HG02840 (cell line): ENCODE results near the gene OSTF1.

Source experiments
- ATAC-seq: cut with Tn5 transposase; IDR thresholded peaks from one replicate; pipeline ENCODE4 v1.9.1; 2021; ENCODE audit warnings: mild to moderate bottlenecking, moderate library complexity, moderate number of reproducible peaks; ENCODE audit not compliant: unreplicated experiment, low FRiP score

OSTF1 gene

GRCh38 chr9:75117564-75117963 is 29.2 kb downstream of the OSTF1 start:
- no peak for ATAC-seq

- ATAC-seq: no peak
Measured at GRCh38 chr9:75120686-75121085, 32.4 kb downstream of the OSTF1 start.

GRCh38 chr9:75121914-75122558 is 33.7 kb downstream of the OSTF1 start:
- no peak for ATAC-seq

- ATAC-seq: no peak
Measured at GRCh38 chr9:75123696-75124095, 35.4 kb downstream of the OSTF1 start.

GRCh38 chr9:75128535-75128934 is 40.2 kb downstream of the OSTF1 start:
- ATAC-seq: no peak

DNA sequence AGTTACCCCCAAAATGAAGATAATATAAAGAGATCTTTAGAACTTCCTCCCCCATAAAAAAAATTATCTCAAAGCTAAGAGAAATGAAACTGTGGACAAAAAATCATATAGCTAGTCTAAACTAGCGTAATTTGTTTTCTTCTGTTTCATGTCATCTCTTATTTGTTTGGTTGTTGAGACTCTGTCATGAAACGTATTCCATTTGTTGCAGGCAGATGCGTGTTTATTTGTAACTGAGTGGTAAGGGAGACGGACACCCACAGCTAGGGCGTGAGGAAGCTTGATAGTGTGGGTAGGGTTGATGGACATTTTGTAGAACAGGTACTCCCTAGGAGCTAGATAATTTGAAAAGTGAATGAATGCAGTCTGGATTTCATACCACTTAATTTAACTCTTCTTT is 41.9 kb downstream of the OSTF1 start:
- no peak for ATAC-seq

DNA sequence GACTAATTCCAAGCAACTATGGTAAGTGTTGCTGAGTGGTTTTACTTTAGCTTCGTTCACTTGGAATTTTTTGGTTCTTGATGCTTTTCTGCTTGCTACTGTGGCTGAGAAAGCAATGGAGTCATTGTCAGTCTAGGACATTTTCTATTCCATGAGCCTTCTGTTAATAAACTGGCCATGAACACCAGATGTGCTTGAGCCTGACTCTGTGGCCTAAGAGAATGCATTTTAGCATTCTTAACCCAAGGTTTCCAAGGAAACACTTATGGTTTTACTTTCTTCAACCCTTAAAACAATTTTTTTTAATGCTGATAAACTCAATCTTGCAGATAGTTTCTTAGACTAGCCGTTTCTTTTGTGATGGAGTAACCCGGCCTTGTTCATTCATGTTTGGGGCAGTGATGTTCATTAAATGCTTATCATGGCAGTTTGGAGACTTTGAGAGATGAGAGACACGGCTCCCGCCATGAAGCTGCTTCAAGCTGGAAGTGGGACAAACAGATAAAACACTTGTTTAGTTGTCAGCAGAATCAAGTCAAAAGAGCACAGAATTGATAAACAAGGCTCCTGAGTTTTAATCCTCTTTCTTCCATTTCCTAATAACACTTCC is 42.4 kb downstream of the OSTF1 start:
- ATAC-seq: no peak

DNA sequence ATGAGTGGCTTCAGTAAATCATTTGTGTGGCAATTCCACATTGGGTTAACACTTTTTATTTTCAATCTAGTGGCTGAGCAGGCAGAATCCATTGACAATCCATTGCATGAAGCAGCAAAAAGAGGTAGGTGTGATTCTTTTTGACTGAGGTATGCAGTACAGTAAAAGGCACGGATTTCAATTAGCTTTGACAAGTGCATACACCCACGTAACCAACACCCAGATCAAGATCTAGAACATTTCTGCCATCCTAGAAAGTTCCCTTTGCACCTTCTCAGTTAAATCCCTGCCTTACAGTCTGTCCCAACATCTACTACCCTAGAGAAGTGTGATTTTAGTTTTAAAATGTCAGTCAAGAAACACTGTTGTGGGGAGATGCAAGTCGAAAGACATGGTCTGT is 43.4 kb downstream of the OSTF1 start:
- no peak for ATAC-seq

GRCh38 chr9:75132244-75132643 is 43.9 kb downstream of the OSTF1 start:
- no peak for ATAC-seq

DNA sequence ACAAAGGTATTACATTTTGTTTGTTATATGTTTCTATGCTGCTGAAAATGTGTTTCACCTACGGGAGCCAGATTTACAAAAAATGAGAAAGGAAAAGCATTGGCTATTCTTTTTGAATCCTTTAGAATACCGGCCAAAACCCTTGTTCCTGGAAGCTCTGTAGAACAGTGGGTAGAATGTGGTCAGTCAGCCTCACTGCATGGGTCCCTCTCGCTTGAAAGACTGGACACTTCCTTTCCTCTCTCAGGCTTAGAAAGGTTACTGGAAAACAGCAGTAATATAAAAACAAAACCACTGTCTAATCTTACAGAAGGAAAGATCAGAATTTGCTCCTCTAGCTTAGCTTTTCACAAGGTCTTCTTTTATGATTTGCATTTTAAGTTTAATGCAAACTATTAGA is 45.1 kb downstream of the OSTF1 start:
- ATAC-seq: no peak

DNA sequence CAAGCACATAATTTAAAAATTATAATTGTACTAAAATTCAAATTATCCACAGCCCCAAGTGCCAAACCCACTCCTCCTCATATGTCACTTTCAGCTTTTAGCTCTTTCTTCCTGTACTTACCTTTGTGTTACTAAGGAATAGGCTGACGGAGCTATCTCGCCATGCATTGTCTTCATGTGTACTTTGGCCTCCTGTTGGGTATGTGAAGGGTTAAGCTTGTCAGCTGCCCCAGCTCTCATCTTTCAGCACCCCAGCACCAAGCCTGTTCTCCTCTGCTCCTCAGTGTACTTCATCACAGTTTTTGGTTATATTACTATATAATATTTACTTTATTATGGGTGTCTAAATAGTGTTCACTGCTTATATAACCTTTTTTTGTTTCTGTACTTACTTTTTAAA is 46.2 kb downstream of the OSTF1 start:
- no peak for ATAC-seq

GRCh38 chr9:75138260-75139040 is 50.1 kb downstream of the OSTF1 start:
- ATAC-seq: no peak

DNA sequence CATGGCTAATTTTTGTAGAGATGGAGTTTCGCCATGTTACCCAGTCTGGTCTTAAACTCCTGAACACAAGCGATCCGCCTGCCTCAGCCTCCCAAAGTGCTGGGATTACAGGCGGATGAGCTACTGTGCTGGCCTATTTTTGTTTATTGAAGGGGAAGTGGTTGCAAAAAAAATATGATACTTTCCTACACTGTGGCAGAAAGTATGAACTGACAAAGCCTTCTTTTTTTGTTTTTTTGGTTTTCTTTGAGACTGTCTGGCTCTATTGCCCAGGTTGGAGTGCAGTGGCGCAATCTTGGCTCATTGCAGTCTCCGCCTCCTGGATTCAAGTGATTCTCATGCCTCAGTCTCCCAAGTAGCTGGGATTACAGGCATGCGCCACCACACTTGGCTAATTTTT is 50.9 kb downstream of the OSTF1 start:
- ATAC-seq: no peak

DNA sequence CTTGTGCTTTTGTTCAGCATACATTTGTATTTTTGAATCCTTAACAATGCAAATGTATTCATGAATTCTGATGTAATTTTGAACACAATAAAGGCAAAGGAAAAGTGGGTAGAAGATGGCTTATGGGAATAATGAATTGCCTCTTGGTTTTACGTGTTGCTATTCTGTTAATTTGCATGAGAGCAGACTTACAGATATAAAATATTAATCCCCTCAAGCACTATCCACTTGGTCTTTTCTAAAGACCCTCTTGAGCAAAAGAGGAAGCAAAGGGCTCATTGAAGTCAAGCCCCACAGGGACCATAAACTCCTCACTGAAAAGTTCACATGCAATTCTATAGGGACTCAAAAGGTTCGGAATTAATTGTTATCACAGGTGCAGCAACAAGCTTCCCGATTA is 51.9 kb downstream of the OSTF1 start:
- ATAC-seq: no peak

DNA sequence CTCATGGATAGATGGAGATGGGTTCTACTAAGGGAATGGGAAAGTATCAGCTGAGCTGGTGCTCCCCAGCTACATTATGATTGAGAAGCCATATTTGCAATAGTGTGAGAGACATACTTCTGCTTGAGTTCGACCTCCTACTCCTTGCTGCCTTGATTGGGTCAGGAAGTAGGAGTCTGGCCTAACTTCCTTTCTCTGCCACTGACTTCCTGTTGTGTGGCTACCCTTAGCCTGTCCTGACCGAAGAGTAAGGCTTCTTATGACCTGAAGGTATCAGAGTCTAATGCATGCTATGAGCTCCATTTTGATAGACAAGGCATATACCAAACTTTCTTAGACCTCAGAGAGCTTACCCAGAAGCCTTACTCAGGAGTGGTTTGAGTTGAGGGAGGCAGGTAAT is 53.9 kb downstream of the OSTF1 start:
- ATAC-seq: no peak

- ATAC-seq: no peak
Measured at GRCh38 chr9:75146229-75146628, 57.9 kb downstream of the OSTF1 start.

DNA sequence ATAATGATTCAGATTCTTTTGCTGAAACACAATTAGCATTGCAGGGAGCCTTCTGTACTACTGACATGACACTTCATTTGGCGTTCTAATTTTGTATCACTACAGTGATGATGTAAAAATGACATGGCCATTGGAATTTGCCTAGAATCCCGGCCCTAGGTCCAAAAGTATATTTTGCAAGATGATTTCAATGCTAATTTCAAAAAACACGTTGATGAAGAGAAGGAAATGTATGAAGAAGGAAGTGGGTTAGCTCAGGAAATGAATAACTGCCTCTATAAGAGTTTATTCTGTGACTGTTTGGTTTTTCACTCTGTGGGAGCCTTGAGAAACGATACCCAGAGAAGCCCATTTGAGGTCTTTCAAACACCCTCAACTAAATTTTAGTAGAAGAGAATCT is 59.3 kb downstream of the OSTF1 start:
- no peak for ATAC-seq

GRCh38 chr9:75148561-75148960 is 60.2 kb downstream of the OSTF1 start:
- ATAC-seq: no peak

DNA sequence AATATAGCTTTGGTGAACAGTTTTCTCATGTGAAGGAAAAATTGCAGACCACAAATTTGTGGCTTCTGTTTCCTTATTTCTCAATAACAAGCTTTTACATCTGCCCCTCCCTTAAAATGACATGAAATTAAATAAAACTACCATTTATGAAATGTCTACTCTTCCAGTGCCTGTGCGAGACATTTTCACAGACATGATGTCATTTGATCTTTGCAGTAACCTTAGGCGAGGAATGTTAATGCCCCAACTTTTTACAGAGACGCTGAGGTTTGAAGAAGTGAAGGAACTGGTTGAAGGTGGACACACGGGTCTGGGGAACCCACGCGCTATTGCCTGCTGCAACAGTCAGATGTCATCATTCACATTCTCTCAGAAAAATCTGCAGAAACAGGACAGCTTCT is 61.5 kb downstream of the OSTF1 start:
- no peak for ATAC-seq

- no peak for ATAC-seq
Measured at GRCh38 chr9:75150512-75150911, 62.2 kb downstream of the OSTF1 start.

GRCh38 chr9:75152416-75152815 is 64.1 kb downstream of the OSTF1 start:
- ATAC-seq: no peak

- no peak for ATAC-seq
Measured at GRCh38 chr9:75156858-75157257, 68.5 kb downstream of the OSTF1 start.
